OCI-LY3 (cell line): ENCODE measurements around the gene ADCY7.

Experiments used
- H2AFZ ChIP-seq: fragments of 200-600, 300-600 bp; shearing (Covaris generic); 2 replicates; pipeline ENCODE4 v1.6.0; 2014; ENCODE audit warnings: antibody characterized with exemption, low read depth, low read length
- H3K27ac ChIP-seq: fragments of 200-600, 300-600 bp; sonication (generic); 2 replicates; pipeline ENCODE4 v1.5.1; 2014; ENCODE audit warnings: mild to moderate bottlenecking, low read length, moderate library complexity, mixed read lengths
- H3K27me3 ChIP-seq: fragments of 200-600, 300-600 bp; sonication (generic); 2 replicates; pipeline ENCODE4 v1.6.1; 2014; ENCODE audit warnings: low read depth, low read length, mixed read lengths
- H3K36me3 ChIP-seq: fragments of 200-600, 300-600 bp; sonication (generic); replicated peaks from 2 replicates; pipeline ENCODE3; 2014; ENCODE audit warnings: low read depth, low read length, mixed read lengths
- H3K4me1 ChIP-seq: fragments of 300-600, 200-600 bp; sonication (generic); 2 replicates; pipeline ENCODE4 v1.6.1; 2014; ENCODE audit warnings: low read length, mixed read lengths
- H3K4me2 ChIP-seq: fragments of 200-600, 300-600 bp; sonication (generic); 2 replicates; pipeline ENCODE4 v1.6.1; 2014; ENCODE audit warnings: low read length, mixed read lengths
- H3K4me3 ChIP-seq: fragments of 300-600, 200-600 bp; sonication (generic); 2 replicates; pipeline ENCODE4 v1.5.1; 2014; ENCODE audit warnings: antibody characterized with exemption, mild to moderate bottlenecking, low read length, moderate library complexity
- H3K79me2 ChIP-seq: fragments of 300-600, 200-600 bp; shearing (Covaris generic); 2 replicates; pipeline ENCODE4 v1.6.1; 2014; ENCODE audit warnings: mild to moderate bottlenecking, low read length, mixed read lengths
- H3K9ac ChIP-seq: fragments of 300-600, 200-600 bp; shearing (Covaris generic); 2 replicates; pipeline ENCODE4 v1.6.0; 2014; ENCODE audit warnings: mild to moderate bottlenecking, low read length, moderate library complexity
- H3K9me3 ChIP-seq: fragments of 200-600, 300-600 bp; shearing (Covaris generic); 2 replicates; pipeline ENCODE4 v1.6.1; 2014; ENCODE audit warnings: low read length, mixed read lengths; ENCODE audit not compliant: insufficient read depth
- H4K20me1 ChIP-seq: fragments of 200-600, 300-600 bp; sonication (generic); 2 replicates; pipeline ENCODE4 v1.6.1; 2016; ENCODE audit warnings: low read length, mixed read lengths; ENCODE audit not compliant: insufficient read depth
- CTCF ChIP-seq: fragments of 200-600, 300-600 bp; sonication (generic); IDR thresholded peaks from 2 replicates; pipeline ENCODE4 v1.5.1; 2014; ENCODE audit warnings: antibody characterized with exemption, low read length, low read depth
- EZH2phosphoT487 ChIP-seq: fragments of 200-600 bp; shearing (Covaris generic); IDR thresholded peaks from 2 replicates; pipeline ENCODE4 v1.6.1; 2018; ENCODE audit warnings: antibody characterized with exemption, mixed run types, low read depth

The ADCY7 gene

GRCh38 chr16:50298591-50299507 lies 32.5 kb downstream of the ADCY7 start:
- Histone ChIP-seq H3K27me3 (no peaks in the 10 kb centered on the region), H3K9me3 (no peaks in the 10 kb centered on the region), H3K36me3 (peaks cover 14% of the 10 kb centered on the region), H3K9ac (no peak overlapping the region), H3K4me2 (no peak overlapping the region), H2AFZ (no peak overlapping the region), H3K27ac (no peak overlapping the region), H3K4me1 (no peaks in the 10 kb centered on the region), H3K79me2 (no peaks in the 10 kb centered on the region), H3K4me3 (no peak overlapping the region), H4K20me1 (0 out of 2 replicates have a peak, but pooled peaks cover 4% of the 10 kb centered on the region)
- no peak for TF ChIP-seq CTCF
- TF ChIP-seq EZH2phosphoT487, result no peak

GRCh38 chr16:50299508-50300105 lies 33.3 kb downstream of the ADCY7 start:
- Histone ChIP-seq H3K4me1 (no peaks in the 10 kb centered on the region), H3K9me3 (no peaks in the 10 kb centered on the region)

GRCh38 chr16:50300942-50301625 lies 34.7 kb downstream of the ADCY7 start:
- no peak overlapping the region for H3K9ac ChIP-seq
- no peaks in the 10 kb centered on the region for H3K27me3 ChIP-seq
- H3K9me3 ChIP-seq, result no peaks in the 10 kb centered on the region
- no peaks in the 10 kb centered on the region for H3K79me2 ChIP-seq
- H3K27ac ChIP-seq, result no peak overlapping the region
- H3K4me1 ChIP-seq, result no peaks in the 10 kb centered on the region
- H4K20me1 ChIP-seq, result 0 out of 2 replicates have a peak, but pooled peaks cover 4% of the 10 kb centered on the region
- peaks cover 9% of the 10 kb centered on the region for H3K36me3 ChIP-seq
- no peak overlapping the region for H2AFZ ChIP-seq
- no peak overlapping the region for H3K4me2 ChIP-seq
- no peak overlapping the region for H3K4me3 ChIP-seq
- TF ChIP-seq EZH2phosphoT487 (no peak), CTCF (no peak)

More at GRCh38 chr16:50299508-50300105, 33.3 kb downstream of the ADCY7 start:
- Histone ChIP-seq H3K27me3 (no peaks in the 10 kb centered on the region), H3K27ac (no peak overlapping the region), H3K36me3 (peaks cover 17% of the 10 kb centered on the region), H3K4me3 (no peak overlapping the region), H2AFZ (no peak overlapping the region), H4K20me1 (0 out of 2 replicates have a peak, but pooled peaks cover 4% of the 10 kb centered on the region), H3K9ac (no peak overlapping the region), H3K79me2 (no peaks in the 10 kb centered on the region), H3K4me2 (no peak overlapping the region)
- TF ChIP-seq EZH2phosphoT487, result no peak
- TF ChIP-seq CTCF, result no peak
